Measurements from ENCODE around the gene GBX1. TPM values are rescaled to one million over a fixed set of nuclear protein-coding genes. Genes with fewer than 3 reads are reported as not detected.

The GBX1 gene
- total RNA-seq, 3 donors from 2014 or later (not counting 1 experiment from before 2014, with no cell fraction given), result not detected

DNA sequence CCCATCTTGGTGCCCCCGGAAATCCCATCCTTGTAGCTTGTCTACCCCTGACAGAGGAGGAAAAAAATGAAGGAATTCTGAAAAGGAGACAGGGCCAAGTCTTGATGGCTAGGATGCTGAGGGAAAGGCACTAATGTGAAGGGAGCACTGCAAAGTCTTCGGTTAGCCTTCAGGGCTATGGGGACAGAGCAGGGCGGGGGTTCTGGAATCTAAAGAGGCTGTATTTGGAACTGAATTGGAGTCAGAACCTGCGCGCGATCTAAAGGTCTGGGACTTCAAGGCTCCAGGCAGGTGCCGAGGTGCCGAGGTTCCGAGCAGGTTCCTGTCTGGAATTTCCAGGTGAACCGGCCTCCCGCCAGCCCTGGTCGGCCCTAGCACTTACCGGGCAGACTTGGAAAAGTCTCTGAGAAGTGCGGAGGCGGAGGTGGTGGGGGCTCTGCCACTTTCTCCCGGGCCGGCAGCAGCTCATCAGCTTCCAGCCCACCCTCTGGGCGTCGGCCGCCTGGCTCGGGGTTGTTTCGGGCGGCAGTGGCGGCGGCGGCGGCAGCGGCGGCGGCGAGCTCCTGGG lies 781 bp downstream of the GBX1 start:
- no peak overlapping the region for H3K27ac Mint-ChIP-seq
- no peak overlapping the region for H3K4me3 ChIP-seq (ENCODE audit: low read length)
- no peak overlapping the region for H3K27ac ChIP-seq (ENCODE audit: low read length)
- H3K9me3 Mint-ChIP-seq, result no peaks in the 10 kb centered on the region
- H3K4me3 Mint-ChIP-seq, result peak overlapping the region; percentile 61
- intact Hi-C loops (cut with micrococcal nuclease), result loop anchor here (2.0 kb wide), 1 partner anchor 78 kb away; no protein-coding TSS in a partner anchor
- H3K27me3 ChIP-seq (ENCODE audit: control insufficient read depth, insufficient read depth, low read length), result peaks cover 40% of the 10 kb centered on the region
- H3K36me3 Mint-ChIP-seq, result no peaks in the 10 kb centered on the region
- H3K4me1 ChIP-seq (ENCODE audit: control insufficient read depth, insufficient read depth, low read length), result peaks cover 13% of the 10 kb centered on the region
- peaks cover 0 to 8% of the 10 kb centered on the region in 2 donors for H3K4me1 Mint-ChIP-seq
- WGBS (ENCODE audit: insufficient coverage), result 10% methylated on average over 30 of the region's 31 CpGs
- ATAC-seq, result no peak
- no peak for TF ChIP-seq CTCF (IDR thresholded peaks at IDR 0.05)
- H3K27me3 Mint-ChIP-seq (ENCODE audit: low read depth in 2 of 2), result peaks cover 29 to 37% of the 10 kb centered on the region in 2 donors
- H3K9me3 ChIP-seq (ENCODE audit: control insufficient read depth, insufficient read depth, low read length), result no peaks in the 10 kb centered on the region
- peak in 1 of 2 donors; percentile 11 for DNase-seq
- H3K36me3 ChIP-seq (ENCODE audit: control insufficient read depth, insufficient read depth, low read length), result no peaks in the 10 kb centered on the region

DNA sequence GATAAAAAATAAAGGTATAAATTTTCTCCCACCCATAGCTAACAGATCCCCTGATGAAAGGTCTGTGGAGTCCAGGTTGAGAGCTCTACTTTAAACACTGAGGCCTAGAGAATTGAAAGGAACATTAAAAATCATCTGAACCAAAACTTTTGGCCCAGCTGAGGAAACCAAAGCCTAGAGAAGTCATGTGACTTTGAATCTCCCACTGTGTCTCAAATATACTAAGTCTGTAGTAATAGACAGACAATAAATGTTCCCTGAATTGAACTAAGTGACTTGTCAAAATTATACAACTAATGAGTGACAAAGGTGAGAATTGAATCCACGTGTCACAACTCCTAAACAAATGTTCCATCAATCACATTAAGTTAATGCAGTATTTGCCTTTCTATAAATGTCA lies 5.7 kb downstream of the GBX1 start:
- no peaks in the 10 kb centered on the region for H3K36me3 ChIP-seq (ENCODE audit: control insufficient read depth, insufficient read depth, low read length)
- peaks cover 30% of the 10 kb centered on the region for H3K27me3 ChIP-seq (ENCODE audit: control insufficient read depth, insufficient read depth, low read length)
- DNase-seq (no peak), ATAC-seq (no peak)
- no peaks in the 10 kb centered on the region for H3K36me3 Mint-ChIP-seq
- no peak overlapping the region for H3K27ac ChIP-seq (ENCODE audit: low read length)
- H3K9me3 Mint-ChIP-seq, result no peaks in the 10 kb centered on the region
- H3K4me3 Mint-ChIP-seq, result no peak overlapping the region
- TF ChIP-seq CTCF (IDR thresholded peaks at IDR 0.05), result no peak
- no peaks in the 10 kb centered on the region for H3K9me3 ChIP-seq (ENCODE audit: control insufficient read depth, insufficient read depth, low read length)
- intact Hi-C loops (cut with micrococcal nuclease), result no loop called here
- WGBS (ENCODE audit: insufficient coverage), result 100% methylated on average over 1 of the region's 1 CpG
- H3K27ac Mint-ChIP-seq, result no peak overlapping the region
- no peak overlapping the region for H3K4me3 ChIP-seq (ENCODE audit: low read length)
- no peaks in the 10 kb centered on the region for H3K4me1 Mint-ChIP-seq
- peaks cover 3% of the 10 kb centered on the region for H3K4me1 ChIP-seq (ENCODE audit: control insufficient read depth, insufficient read depth, low read length)
- H3K27me3 Mint-ChIP-seq (ENCODE audit: low read depth in 2 of 2), result peaks cover 11 to 23% of the 10 kb centered on the region in 2 donors

DNA sequence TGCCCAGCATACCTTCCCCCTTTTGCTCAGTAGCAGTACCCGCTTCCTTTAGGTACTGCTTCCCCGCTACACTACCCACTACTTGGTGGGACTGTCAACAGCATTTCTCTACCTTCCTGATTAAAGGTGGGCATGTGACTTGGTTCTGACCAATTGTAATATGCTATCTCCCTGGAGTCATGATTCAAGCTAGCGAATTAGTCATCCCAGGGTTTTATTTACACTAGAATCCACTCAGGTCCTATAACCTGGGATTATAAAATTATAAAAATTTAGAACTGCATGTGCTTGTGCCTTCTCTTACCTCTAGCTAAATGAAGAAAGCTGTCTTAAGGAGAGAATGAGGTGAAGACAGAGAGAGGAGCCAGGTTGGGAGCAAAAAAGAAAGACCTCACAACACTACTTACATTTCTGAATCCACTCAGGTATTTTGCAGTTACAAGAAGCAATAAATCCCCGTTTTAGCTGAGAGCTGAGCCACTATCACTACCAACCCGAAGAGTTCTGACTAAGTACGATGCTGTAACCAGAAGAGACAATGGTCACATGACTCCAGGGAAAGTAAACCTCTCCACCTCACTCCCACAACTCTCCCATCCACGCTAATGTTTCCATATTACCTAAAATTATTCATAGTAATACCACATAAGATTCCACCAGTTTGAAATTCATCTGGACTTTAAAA lies 9.7 kb downstream of the GBX1 start:
- 79% methylated on average over 6 of the region's 7 CpGs for WGBS (ENCODE audit: insufficient coverage)
- no peak for DNase-seq
- Mint-ChIP-seq H3K4me3 (no peak overlapping the region), H3K36me3 (no peaks in the 10 kb centered on the region), H3K27me3 (ENCODE audit: low read depth in 2 of 2) (peaks cover 17 to 31% of the 10 kb centered on the region in 2 donors), H3K27ac (no peak overlapping the region), H3K4me1 (no peaks in the 10 kb centered on the region), H3K9me3 (no peaks in the 10 kb centered on the region)
- Histone ChIP-seq H3K4me1 (ENCODE audit: control insufficient read depth, insufficient read depth, low read length) (no peaks in the 10 kb centered on the region), H3K36me3 (ENCODE audit: control insufficient read depth, insufficient read depth, low read length) (no peaks in the 10 kb centered on the region), H3K27ac (ENCODE audit: low read length) (no peak overlapping the region), H3K27me3 (ENCODE audit: control insufficient read depth, insufficient read depth, low read length) (peaks cover 3% of the 10 kb centered on the region), H3K4me3 (ENCODE audit: low read length) (no peak overlapping the region), H3K9me3 (ENCODE audit: control insufficient read depth, insufficient read depth, low read length) (no peaks in the 10 kb centered on the region)
- ATAC-seq, result no peak
- TF ChIP-seq CTCF (IDR thresholded peaks at IDR 0.05), result no peak
- intact Hi-C loops (cut with micrococcal nuclease), result no loop called here
